ENCODE results near the gene ERC2.

ERC2 gene

GRCh38 chr3:56222866-56223265 is 245.4 kb downstream of the ERC2 start:
- no peaks in the 10 kb centered on the region for H3K27me3 ChIP-seq (ENCODE audit: insufficient read depth, low read length)
- H3K27ac ChIP-seq (ENCODE audit: low read depth, low read length) = no peak overlapping the region
- no peak overlapping the region for H2BK5ac ChIP-seq (ENCODE audit: low read depth, low read length, poor library complexity)
- H2BK12ac ChIP-seq (ENCODE audit: low read length) = no peak overlapping the region
- no peak overlapping the region for H3K4ac ChIP-seq (ENCODE audit: low read depth, low read length)
- no peak overlapping the region for H4K8ac ChIP-seq (ENCODE audit: low read depth, low read length)
- H3K23ac ChIP-seq (ENCODE audit: low read length) = no peak overlapping the region
- H2BK120ac ChIP-seq (ENCODE audit: insufficient read depth, low read length, poor library complexity) = no peak overlapping the region
- H3K4me2 ChIP-seq (ENCODE audit: low read length) = no peak overlapping the region
- no peak overlapping the region for H4K91ac ChIP-seq (ENCODE audit: low read depth, low read length)
- no peaks in the 10 kb centered on the region for H3K4me1 ChIP-seq (ENCODE audit: control insufficient read depth in 1 of 2, insufficient read depth in 2 of 2, low read length in 2 of 2)
- H3K9ac ChIP-seq (ENCODE audit: low read length) = no peak overlapping the region
- H2AK5ac ChIP-seq (ENCODE audit: low read length) = no peak overlapping the region
- no peak overlapping the region for H2AFZ ChIP-seq (ENCODE audit: insufficient read depth, low read length, poor library complexity)
- H3K14ac ChIP-seq (ENCODE audit: low read length) = no peak overlapping the region
- no peaks in the 10 kb centered on the region for H3K9me3 ChIP-seq (ENCODE audit: insufficient read depth, low read depth, low read length)
- no peak overlapping the region for H4K12ac ChIP-seq (ENCODE audit: low read depth, low read length)
- no CpG with 5 or more reads among the region's 2 CpGs for WGBS (ENCODE audit: extremely low coverage, insufficient coverage, insufficient read length)
- no peaks in the 10 kb centered on the region for H3K79me1 ChIP-seq (ENCODE audit: low read length)
- H3K4me3 ChIP-seq (ENCODE audit: low read depth, low read length) = no peak overlapping the region
- H3K36me3 ChIP-seq (ENCODE audit: control insufficient read depth in 1 of 2, insufficient read depth in 2 of 2, low read length in 2 of 2) = no peaks in the 10 kb centered on the region
- H3K18ac ChIP-seq (ENCODE audit: low read length) = no peak overlapping the region
- DNase-seq = no peak
- H3K79me2 ChIP-seq (ENCODE audit: control insufficient read depth, insufficient read depth, low read length, poor library complexity) = no peaks in the 10 kb centered on the region

DNA sequence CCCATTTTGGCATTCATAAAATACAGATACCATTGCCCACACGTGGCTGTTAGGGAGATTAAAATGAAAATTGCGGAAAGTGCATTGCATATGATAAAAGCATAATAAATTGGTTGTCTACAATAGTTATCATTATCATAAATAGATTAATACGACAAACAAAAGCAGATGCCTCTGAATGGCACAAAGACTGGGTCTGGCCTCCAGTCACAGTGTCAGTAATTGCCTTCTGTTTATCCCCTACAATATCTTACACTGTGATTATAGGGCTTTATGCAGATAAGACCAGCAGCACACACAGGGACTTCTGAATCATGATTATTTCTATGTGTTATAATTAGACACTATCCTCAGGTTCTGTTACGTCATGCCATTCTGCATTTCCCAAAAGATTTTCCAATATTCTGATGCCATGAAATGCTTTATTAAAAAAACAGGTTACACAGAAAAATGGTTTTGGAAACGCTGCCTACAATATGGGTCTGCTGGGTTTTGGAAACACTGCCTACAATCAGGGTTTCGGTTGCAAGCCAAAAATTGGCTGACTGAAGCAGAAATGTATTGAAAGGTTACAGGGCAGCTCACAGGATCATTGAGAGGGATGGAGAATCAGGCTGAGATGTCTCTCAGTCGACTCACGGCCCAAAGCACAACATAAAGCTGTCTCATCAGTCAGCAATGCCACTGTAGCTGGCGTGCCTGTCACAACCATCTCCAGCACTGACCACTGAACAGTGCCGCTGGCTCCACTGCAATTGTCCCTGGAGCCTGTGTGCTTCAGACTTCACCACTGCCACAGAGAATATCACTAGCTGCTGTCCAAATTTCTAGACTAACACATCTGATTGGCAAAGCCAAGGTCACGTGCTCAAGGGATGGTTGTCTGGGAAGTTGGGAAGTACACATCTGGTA is 248.1 kb downstream of the ERC2 start:
- H3K36me3 ChIP-seq (ENCODE audit: control insufficient read depth in 1 of 2, insufficient read depth in 2 of 2, low read length in 2 of 2) = no peaks in the 10 kb centered on the region
- no peak overlapping the region for H4K91ac ChIP-seq (ENCODE audit: low read depth, low read length)
- H3K79me2 ChIP-seq (ENCODE audit: control insufficient read depth, insufficient read depth, low read length, poor library complexity) = no peaks in the 10 kb centered on the region
- H3K18ac ChIP-seq (ENCODE audit: low read length) = no peak overlapping the region
- no peak overlapping the region for H3K4me3 ChIP-seq (ENCODE audit: low read depth, low read length)
- H3K27ac ChIP-seq (ENCODE audit: low read depth, low read length) = no peak overlapping the region
- no peak overlapping the region for H3K14ac ChIP-seq (ENCODE audit: low read length)
- H2AFZ ChIP-seq (ENCODE audit: insufficient read depth, low read length, poor library complexity) = no peak overlapping the region
- no peak overlapping the region for H2AK5ac ChIP-seq (ENCODE audit: low read length)
- no peak overlapping the region for H4K8ac ChIP-seq (ENCODE audit: low read depth, low read length)
- no peak overlapping the region for H2BK5ac ChIP-seq (ENCODE audit: low read depth, low read length, poor library complexity)
- no peaks in the 10 kb centered on the region for H3K4me1 ChIP-seq (ENCODE audit: control insufficient read depth in 1 of 2, insufficient read depth in 2 of 2, low read length in 2 of 2)
- no peaks in the 10 kb centered on the region for H3K9me3 ChIP-seq (ENCODE audit: insufficient read depth, low read depth, low read length)
- peak; percentile 9 to 33 for DNase-seq
- no peak overlapping the region for H3K23ac ChIP-seq (ENCODE audit: low read length)
- no CpG with 5 or more reads among the region's 11 CpGs for WGBS (ENCODE audit: extremely low coverage, insufficient coverage, insufficient read length)
- no peaks in the 10 kb centered on the region for H3K79me1 ChIP-seq (ENCODE audit: low read length)
- H3K4me2 ChIP-seq (ENCODE audit: low read length) = no peak overlapping the region
- no peak overlapping the region for H4K12ac ChIP-seq (ENCODE audit: low read depth, low read length)
- no peaks in the 10 kb centered on the region for H3K27me3 ChIP-seq (ENCODE audit: insufficient read depth, low read length)
- no peak overlapping the region for H3K9ac ChIP-seq (ENCODE audit: low read length)
- no peak overlapping the region for H3K4ac ChIP-seq (ENCODE audit: low read depth, low read length)
- H2BK12ac ChIP-seq (ENCODE audit: low read length) = no peak overlapping the region
- no peak overlapping the region for H2BK120ac ChIP-seq (ENCODE audit: insufficient read depth, low read length, poor library complexity)

- Histone ChIP-seq H3K27me3 (ENCODE audit: insufficient read depth, low read length) (no peaks in the 10 kb centered on the region), H4K91ac (ENCODE audit: low read depth, low read length) (no peak overlapping the region), H3K4ac (ENCODE audit: low read depth, low read length) (no peak overlapping the region), H3K27ac (ENCODE audit: low read depth, low read length) (no peak overlapping the region), H2BK12ac (ENCODE audit: low read length) (no peak overlapping the region), H3K79me2 (ENCODE audit: control insufficient read depth, insufficient read depth, low read length, poor library complexity) (no peaks in the 10 kb centered on the region), H3K9me3 (ENCODE audit: insufficient read depth, low read depth, low read length) (no peaks in the 10 kb centered on the region), H2BK120ac (ENCODE audit: insufficient read depth, low read length, poor library complexity) (no peak overlapping the region), H3K4me3 (ENCODE audit: low read depth, low read length) (no peak overlapping the region), H3K36me3 (ENCODE audit: control insufficient read depth in 1 of 2, insufficient read depth in 2 of 2, low read length in 2 of 2) (no peaks in the 10 kb centered on the region), H3K9ac (ENCODE audit: low read length) (no peak overlapping the region), H3K23ac (ENCODE audit: low read length) (no peak overlapping the region), H2AFZ (ENCODE audit: insufficient read depth, low read length, poor library complexity) (no peak overlapping the region), H2BK5ac (ENCODE audit: low read depth, low read length, poor library complexity) (no peak overlapping the region), H3K18ac (ENCODE audit: low read length) (no peak overlapping the region), H2AK5ac (ENCODE audit: low read length) (no peak overlapping the region), H4K8ac (ENCODE audit: low read depth, low read length) (no peak overlapping the region), H3K14ac (ENCODE audit: low read length) (no peak overlapping the region), H3K79me1 (ENCODE audit: low read length) (no peaks in the 10 kb centered on the region), H3K4me1 (ENCODE audit: control insufficient read depth in 1 of 2, insufficient read depth in 2 of 2, low read length in 2 of 2) (no peaks in the 10 kb centered on the region), H4K12ac (ENCODE audit: low read depth, low read length) (no peak overlapping the region), H3K4me2 (ENCODE audit: low read length) (no peak overlapping the region)
- DNase-seq = no peak
- no CpG with 5 or more reads among the region's 2 CpGs for WGBS (ENCODE audit: extremely low coverage, insufficient coverage, insufficient read length)
These were observed 258.1 kb downstream of the ERC2 start for GRCh38 chr3:56209982-56210751.

- Histone ChIP-seq H3K23ac (ENCODE audit: low read length) (no peak overlapping the region), H3K79me1 (ENCODE audit: low read length) (no peaks in the 10 kb centered on the region), H2BK12ac (ENCODE audit: low read length) (no peak overlapping the region), H2AFZ (ENCODE audit: insufficient read depth, low read length, poor library complexity) (no peak overlapping the region), H4K8ac (ENCODE audit: low read depth, low read length) (no peak overlapping the region), H3K27me3 (ENCODE audit: insufficient read depth, low read length) (no peaks in the 10 kb centered on the region), H3K9ac (ENCODE audit: low read length) (no peak overlapping the region), H3K27ac (ENCODE audit: low read depth, low read length) (no peak overlapping the region), H3K18ac (ENCODE audit: low read length) (no peak overlapping the region), H3K4me2 (ENCODE audit: low read length) (no peak overlapping the region), H3K36me3 (ENCODE audit: control insufficient read depth in 1 of 2, insufficient read depth in 2 of 2, low read length in 2 of 2) (no peaks in the 10 kb centered on the region), H3K14ac (ENCODE audit: low read length) (no peak overlapping the region), H2BK5ac (ENCODE audit: low read depth, low read length, poor library complexity) (no peak overlapping the region), H2BK120ac (ENCODE audit: insufficient read depth, low read length, poor library complexity) (no peak overlapping the region), H2AK5ac (ENCODE audit: low read length) (no peak overlapping the region), H3K79me2 (ENCODE audit: control insufficient read depth, insufficient read depth, low read length, poor library complexity) (no peaks in the 10 kb centered on the region), H3K4ac (ENCODE audit: low read depth, low read length) (no peak overlapping the region), H3K4me3 (ENCODE audit: low read depth, low read length) (no peak overlapping the region), H4K91ac (ENCODE audit: low read depth, low read length) (no peak overlapping the region), H4K12ac (ENCODE audit: low read depth, low read length) (no peak overlapping the region), H3K9me3 (ENCODE audit: insufficient read depth, low read depth, low read length) (no peaks in the 10 kb centered on the region), H3K4me1 (ENCODE audit: control insufficient read depth in 1 of 2, insufficient read depth in 2 of 2, low read length in 2 of 2) (no peaks in the 10 kb centered on the region)
- WGBS (ENCODE audit: extremely low coverage, insufficient coverage, insufficient read length) = no CpG with 5 or more reads among the region's 4 CpGs
- no peak for DNase-seq
These were observed 260.3 kb downstream of the ERC2 start for GRCh38 chr3:56207922-56208321.
